ENCODE results near the gene AGER. TPM values are rescaled to one million over a fixed set of nuclear protein-coding genes. Genes with fewer than 3 reads are reported as not detected.

The AGER gene
- total RNA-seq = 10 to 100 TPM; 15.5 to 16.4 TPM

DNA sequence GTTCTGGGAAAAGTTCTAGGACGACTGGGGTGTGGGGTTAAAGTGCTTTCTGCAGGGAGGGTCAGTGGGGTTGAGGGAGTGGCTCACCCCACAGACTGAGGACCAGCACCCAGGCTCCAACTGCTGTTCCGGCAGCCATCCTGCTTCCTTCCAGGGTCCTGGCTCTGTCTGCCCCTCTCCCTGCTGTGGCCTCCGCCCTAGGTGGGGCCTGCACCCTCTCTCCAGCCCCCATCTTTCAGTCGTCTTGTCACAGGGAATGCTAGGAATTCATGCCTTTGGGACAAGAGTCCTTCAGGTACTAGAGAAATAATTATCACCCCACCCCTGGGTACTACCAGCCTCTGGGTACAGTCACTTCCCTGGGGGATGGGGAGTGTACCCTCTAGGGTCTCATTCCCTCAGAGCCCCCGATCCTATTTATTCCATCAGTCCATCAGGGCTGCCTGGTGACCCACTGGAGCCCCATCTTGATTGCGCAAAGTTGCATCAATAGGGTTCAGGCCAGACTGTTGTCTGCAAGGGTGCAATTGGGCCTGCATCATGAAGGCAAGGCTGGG is at the start of gene AGER:
Gene AGER, minus strand, starts transcription at position 170 of the 557 bp plus-strand sequence. Its CDS starts 31 bp downstream, at position 139.
- intact Hi-C loops (cut with micrococcal nuclease) = no loop called here
- H3K36me3 Mint-ChIP-seq (ENCODE audit: low read depth) = peaks cover 65% of the 10 kb centered on the region
- DNase-seq = no peak
- H3K9me3 Mint-ChIP-seq = no peaks in the 10 kb centered on the region
- POLR2A ChIA-PET = no interaction called here
- no peaks in the 10 kb centered on the region for H3K27me3 Mint-ChIP-seq
- H3K4me1 Mint-ChIP-seq (ENCODE audit: low read depth) = peaks cover 68% of the 10 kb centered on the region
- peak within 1 kb of the TSS; percentile 73 for H3K27ac Mint-ChIP-seq
- no peak for ATAC-seq
- TF ChIP-seq, protein P1, sequence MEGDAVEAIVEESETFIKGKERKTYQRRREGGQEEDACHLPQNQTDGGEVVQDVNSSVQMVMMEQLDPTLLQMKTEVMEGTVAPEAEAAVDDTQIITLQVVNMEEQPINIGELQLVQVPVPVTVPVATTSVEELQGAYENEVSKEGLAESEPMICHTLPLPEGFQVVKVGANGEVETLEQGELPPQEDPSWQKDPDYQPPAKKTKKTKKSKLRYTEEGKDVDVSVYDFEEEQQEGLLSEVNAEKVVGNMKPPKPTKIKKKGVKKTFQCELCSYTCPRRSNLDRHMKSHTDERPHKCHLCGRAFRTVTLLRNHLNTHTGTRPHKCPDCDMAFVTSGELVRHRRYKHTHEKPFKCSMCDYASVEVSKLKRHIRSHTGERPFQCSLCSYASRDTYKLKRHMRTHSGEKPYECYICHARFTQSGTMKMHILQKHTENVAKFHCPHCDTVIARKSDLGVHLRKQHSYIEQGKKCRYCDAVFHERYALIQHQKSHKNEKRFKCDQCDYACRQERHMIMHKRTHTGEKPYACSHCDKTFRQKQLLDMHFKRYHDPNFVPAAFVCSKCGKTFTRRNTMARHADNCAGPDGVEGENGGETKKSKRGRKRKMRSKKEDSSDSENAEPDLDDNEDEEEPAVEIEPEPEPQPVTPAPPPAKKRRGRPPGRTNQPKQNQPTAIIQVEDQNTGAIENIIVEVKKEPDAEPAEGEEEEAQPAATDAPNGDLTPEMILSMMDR (IDR thresholded peaks at IDR 0.05) = no peak
- CTCF ChIA-PET = no interaction called here
- H3K4me3 Mint-ChIP-seq = no peak within 1 kb of the TSS

DNA sequence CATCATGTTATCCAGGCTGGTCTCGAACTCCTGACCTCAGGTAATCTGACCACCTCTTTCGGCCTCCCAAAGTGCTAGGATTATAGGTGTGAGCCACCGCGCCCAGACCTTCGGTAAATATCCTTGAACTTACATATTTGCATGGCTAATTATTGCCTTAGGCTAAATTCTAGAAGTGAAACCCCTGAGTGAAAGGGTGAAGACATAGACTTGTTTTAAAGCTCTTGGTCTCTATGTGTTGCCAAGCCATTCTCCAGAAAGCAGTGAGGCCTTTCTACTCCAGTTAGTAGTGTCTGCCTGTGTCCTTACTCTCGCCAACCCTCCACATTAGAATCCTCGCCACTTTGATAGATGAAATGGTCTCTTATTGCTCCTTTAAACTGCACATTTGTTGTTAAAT is 42.4 kb upstream of the AGER start:
- Mint-ChIP-seq H3K27me3 (no peaks in the 10 kb centered on the region), H3K36me3 (ENCODE audit: low read depth) (no peaks in the 10 kb centered on the region), H3K4me3 (no peak overlapping the region), H3K27ac (no peak overlapping the region), H3K9me3 (no peaks in the 10 kb centered on the region), H3K4me1 (ENCODE audit: low read depth) (peaks cover 9% of the 10 kb centered on the region)
- intact Hi-C loops (cut with micrococcal nuclease) = no loop called here
- POLR2A ChIA-PET = no interaction called here
- DNase-seq = no peak
- no peak for ATAC-seq
- CTCF ChIA-PET = interaction anchor here (1.1 kb wide), 1 partner anchor 31 kb away, joined by 5 read pairs; no protein-coding TSS in a partner anchor
- TF ChIP-seq, protein P1 (IDR thresholded peaks at IDR 0.05) = no peak

- no peak overlapping the region for H3K4me3 Mint-ChIP-seq
- intact Hi-C loops (cut with micrococcal nuclease) = no loop called here
- ATAC-seq (no peak), DNase-seq (no peak)
- H3K27me3 Mint-ChIP-seq = no peaks in the 10 kb centered on the region
- H3K9me3 Mint-ChIP-seq = no peaks in the 10 kb centered on the region
- H3K27ac Mint-ChIP-seq = no peak overlapping the region
- TF ChIP-seq, protein P1 (IDR thresholded peaks at IDR 0.05) = no peak
- H3K36me3 Mint-ChIP-seq (ENCODE audit: low read depth) = no peaks in the 10 kb centered on the region
- CTCF ChIA-PET = no interaction called here
- POLR2A ChIA-PET = no interaction called here
- peaks cover 9% of the 10 kb centered on the region for H3K4me1 Mint-ChIP-seq (ENCODE audit: low read depth)
Observed at GRCh38 chr6:32224696-32225095, 40.6 kb upstream of the AGER start.

- POLR2A ChIA-PET = interaction anchor here (0.6 kb wide), 1 partner anchor 26 kb away, joined by 3 read pairs; no protein-coding TSS in a partner anchor
- Mint-ChIP-seq H3K9me3 (no peaks in the 10 kb centered on the region), H3K27me3 (no peaks in the 10 kb centered on the region), H3K27ac (peak within 1 kb of the TSS; percentile 30), H3K4me3 (no peak within 1 kb of the TSS), H3K4me1 (ENCODE audit: low read depth) (peaks cover 9% of the 10 kb centered on the region), H3K36me3 (ENCODE audit: low read depth) (no peaks in the 10 kb centered on the region)
- intact Hi-C loops (cut with micrococcal nuclease) = no loop called here
- no peak for DNase-seq
- no peak for ATAC-seq
- CTCF ChIA-PET = no interaction called here
- TF ChIP-seq, protein P1 (IDR thresholded peaks at IDR 0.05) = no peak
Observed at GRCh38 chr6:32223258-32224235, 39.5 kb upstream of the AGER start, which contains the start of gene NOTCH4. TSS of gene NOTCH4 (minus strand) at chr6:32224067. CDS start at chr6:32223928, 139 bp downstream.

All from activated CD8-positive, alpha-beta T cell treated with anti-CD3 and anti-CD28 coated beads for 36 hours (primary cell).